ENCODE data around the gene FOCAD.
"Not testable (repeated sequence)": the region's sequence is repeated elsewhere in the genome, so short reads cannot be mapped to it uniquely, and the experiment has no call there.

Gene FOCAD

GRCh38 chr9:20673537-20673936 is 10.5 kb upstream of the FOCAD start:
- not testable (repeated sequence) for ATAC-seq

GRCh38 chr9:20681467-20681866 is 2.6 kb upstream of the FOCAD start:
- ATAC-seq: no peak

GRCh38 chr9:20683351-20684034 is 566 bp upstream of the FOCAD start:
- ATAC-seq: peak; percentile 8 to 22

- ATAC-seq: peak in 1 of 2 donors; percentile 4
Measured at GRCh38 chr9:20684875-20685696, 1.0 kb downstream of the FOCAD start.

- no peak for ATAC-seq
Measured at GRCh38 chr9:20685769-20686168, 1.7 kb downstream of the FOCAD start.

GRCh38 chr9:20689833-20690232 is 5.8 kb downstream of the FOCAD start:
- no peak for ATAC-seq

GRCh38 chr9:20692554-20692953 is 8.5 kb downstream of the FOCAD start:
- ATAC-seq: no peak

GRCh38 chr9:20693068-20693467 is 9.0 kb downstream of the FOCAD start:
- ATAC-seq: no peak

- peak in 1 of 2 donors; percentile 48 for ATAC-seq
Measured at GRCh38 chr9:20694248-20694647, 10.2 kb downstream of the FOCAD start.

- no peak for ATAC-seq
Measured at GRCh38 chr9:20697021-20697719, 13.1 kb downstream of the FOCAD start.

GRCh38 chr9:20698782-20699181 is 14.7 kb downstream of the FOCAD start:
- no peak for ATAC-seq

- no peak for ATAC-seq
Measured at GRCh38 chr9:20701060-20701459, 17.0 kb downstream of the FOCAD start.

- ATAC-seq: no peak
Measured at GRCh38 chr9:20702570-20702969, 18.5 kb downstream of the FOCAD start.

GRCh38 chr9:20703146-20703545 is 19.1 kb downstream of the FOCAD start:
- ATAC-seq: no peak

- no peak for ATAC-seq
Measured at GRCh38 chr9:20707708-20708107, 23.6 kb downstream of the FOCAD start.

- ATAC-seq: no peak
Measured at GRCh38 chr9:20713172-20713571, 29.1 kb downstream of the FOCAD start.

GRCh38 chr9:20714442-20715415 is 30.7 kb downstream of the FOCAD start:
- ATAC-seq: no peak

GRCh38 chr9:20722221-20722620 is 38.2 kb downstream of the FOCAD start:
- no peak for ATAC-seq

GRCh38 chr9:20725675-20726074 is 41.6 kb downstream of the FOCAD start:
- ATAC-seq: no peak

- ATAC-seq: no peak
Measured at GRCh38 chr9:20726144-20726543, 42.1 kb downstream of the FOCAD start.

- no peak for ATAC-seq
Measured at GRCh38 chr9:20728493-20729220, 44.6 kb downstream of the FOCAD start.

- no peak for ATAC-seq
Measured at GRCh38 chr9:20729523-20729922, 45.5 kb downstream of the FOCAD start.
